GM13977 (cell line): Measurements from ENCODE around the gene PDZD7.

Experiments used
- DNase-seq: peaks from one replicate; pipeline ENCODE4 v3.0.0; 2012; ENCODE audit warnings: low spot score
- CTCF ChIP-seq: IDR thresholded peaks from 2 replicates; pipeline ENCODE4 v1.5.1; 2012; ENCODE audit warnings: mild to moderate bottlenecking, control low read depth; ENCODE audit not compliant: insufficient read depth; ENCODE audit errors: extremely low read depth, missing control alignments
- in situ Hi-C: fragments of 300-500 bp; cut with MboI; formaldehyde crosslinking; loops from one replicate; pipeline ENCODE4 v1.12.0; 2022; ENCODE audit warnings: low sequenced_read_pairs, low pct_unique_long_range_greater_than_20kb, mixed read lengths, inconsistent platforms; ENCODE audit not compliant: unreplicated experiment

Gene PDZD7

GRCh38 chr10:100970914-100971811 lies 59.8 kb downstream of the PDZD7 start:
- no peak for TF ChIP-seq CTCF
- peak; percentile 22 for DNase-seq
- in situ Hi-C loops, result no loop called here

GRCh38 chr10:100970076-100970913 lies 60.6 kb downstream of the PDZD7 start:
- peak; percentile 46 for DNase-seq
- TF ChIP-seq CTCF, result no peak
- in situ Hi-C loops, result no loop called here

- peak; percentile 69 for TF ChIP-seq CTCF
- DNase-seq, result peak; percentile 80
- in situ Hi-C loops, result no loop called here
These were observed 61.5 kb downstream of the PDZD7 start, which contains the start of gene SEMA4G for GRCh38 chr10:100969187-100970075. SEMA4G (plus strand) TSS chr10:100969504; CDS start chr10:100972913, 3,409 bp downstream.

DNA sequence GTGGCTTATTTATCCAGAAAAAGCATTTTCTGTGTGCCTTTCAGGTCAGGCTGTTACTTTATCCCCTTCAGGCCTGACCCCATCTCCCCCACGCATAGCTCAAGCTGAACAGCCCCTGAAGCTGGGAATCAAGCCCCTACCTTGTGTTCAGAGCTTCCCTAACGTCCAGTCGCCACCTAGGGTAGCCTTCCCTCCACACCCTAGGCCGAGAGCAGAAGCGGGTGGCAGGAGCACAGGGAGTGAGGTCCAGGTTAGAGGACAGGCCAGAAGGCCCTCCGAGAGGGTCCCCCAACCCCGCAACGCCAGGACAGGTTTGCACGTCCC lies 62.1 kb downstream of the PDZD7 start:
- no peak for DNase-seq
- no peak for TF ChIP-seq CTCF

DNA sequence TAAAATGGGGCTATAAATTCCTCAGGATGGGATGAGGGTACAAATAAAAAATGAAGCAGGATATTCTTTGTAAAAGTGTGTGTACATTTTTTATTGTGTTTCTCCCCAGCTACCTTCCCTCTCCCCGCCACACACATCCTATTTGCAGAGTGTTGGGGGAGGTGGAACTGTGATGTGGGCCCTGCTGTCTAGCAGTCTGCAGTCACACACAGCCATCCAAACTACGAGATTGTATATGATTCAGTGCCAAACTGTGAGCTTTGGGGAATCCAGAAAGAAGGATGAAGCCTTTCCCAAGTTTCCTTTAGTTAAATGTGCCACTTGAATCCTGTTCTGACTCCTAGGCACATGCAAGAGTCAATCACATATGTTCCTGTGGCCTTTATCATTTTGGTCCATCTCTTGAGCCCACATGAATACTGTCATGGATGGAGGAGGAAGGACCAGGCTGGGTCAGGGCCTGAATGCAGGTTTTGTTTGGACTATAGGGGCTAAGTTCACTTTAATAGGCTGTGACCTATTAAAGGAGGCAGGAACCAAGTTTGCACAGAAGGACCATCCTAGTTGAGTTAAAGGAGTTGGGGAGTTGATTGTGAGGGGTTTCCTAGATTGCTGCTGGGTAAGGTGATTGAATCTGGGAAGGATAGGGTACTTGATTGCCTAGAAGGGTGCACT lies 62.7 kb downstream of the PDZD7 start:
- in situ Hi-C loops, result no loop called here
- no peak for TF ChIP-seq CTCF
- no peak for DNase-seq

More for the DNA sequence above, 62.1 kb downstream of the PDZD7 start:
- in situ Hi-C loops, result no loop called here
